Dermis lymphatic vessel endothelial cell (primary cell): ENCODE measurements around the gene ZNF536. TPM values are rescaled to one million over a fixed set of nuclear protein-coding genes. Genes with fewer than 3 reads are reported as not detected.

Experiments used
- total RNA-seq: library from RNA; depleted of rRNA; stranded (reverse); fragments of >200 nt; gene quantifications from 2 replicates; pipeline ENCODE4 v1.2.1, GENCODE V29; 2014

Gene ZNF536
- not detected in 2 replicates for total RNA-seq

DNA sequence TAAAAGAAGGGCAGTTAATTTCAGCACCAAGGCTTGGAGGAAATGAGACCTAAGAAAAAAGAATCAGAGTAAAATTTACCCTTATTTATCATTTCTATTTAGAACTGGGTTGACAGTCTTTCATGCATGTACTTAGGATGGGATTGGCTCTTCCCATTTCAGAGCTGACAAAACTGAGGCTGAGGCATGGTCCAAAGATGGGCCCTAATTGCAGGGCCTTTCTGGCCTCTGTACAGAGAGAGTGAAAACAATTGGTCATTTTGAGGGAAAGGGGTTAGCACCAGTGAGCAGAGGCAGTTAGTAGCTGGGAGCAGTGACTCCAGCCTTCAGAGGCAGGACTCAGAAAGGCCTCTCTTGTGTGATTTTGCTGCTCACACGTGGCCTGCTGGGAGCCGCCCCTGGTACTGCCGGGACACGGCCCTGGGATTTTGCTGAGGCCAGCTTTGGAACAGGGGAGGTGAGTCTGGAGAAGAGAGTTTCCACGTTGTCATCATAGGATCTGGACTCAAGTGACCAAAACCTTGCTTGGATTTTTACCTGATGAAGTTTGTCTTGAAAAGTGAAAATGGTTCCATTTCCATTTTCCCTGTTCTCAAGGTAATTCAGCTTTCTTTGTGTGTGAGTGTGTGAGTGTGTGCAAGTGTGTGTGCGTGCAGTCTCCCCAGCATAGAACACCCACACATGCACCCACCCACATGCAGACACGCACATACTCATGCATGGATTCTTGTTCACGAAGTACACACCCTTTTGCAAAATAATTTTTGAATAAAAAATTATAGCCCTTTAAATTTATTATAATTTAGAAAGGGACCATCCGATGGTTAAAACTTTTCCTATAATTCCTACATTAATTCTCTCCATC, at the start of gene ZNF536:
ZNF536 (plus strand) TSS at position 425 of the 865 bp plus-strand sequence. CDS start 71,179 bp downstream, outside the sequence.

